Measurements from ENCODE around the gene ROR2.

The ROR2 gene

DNA sequence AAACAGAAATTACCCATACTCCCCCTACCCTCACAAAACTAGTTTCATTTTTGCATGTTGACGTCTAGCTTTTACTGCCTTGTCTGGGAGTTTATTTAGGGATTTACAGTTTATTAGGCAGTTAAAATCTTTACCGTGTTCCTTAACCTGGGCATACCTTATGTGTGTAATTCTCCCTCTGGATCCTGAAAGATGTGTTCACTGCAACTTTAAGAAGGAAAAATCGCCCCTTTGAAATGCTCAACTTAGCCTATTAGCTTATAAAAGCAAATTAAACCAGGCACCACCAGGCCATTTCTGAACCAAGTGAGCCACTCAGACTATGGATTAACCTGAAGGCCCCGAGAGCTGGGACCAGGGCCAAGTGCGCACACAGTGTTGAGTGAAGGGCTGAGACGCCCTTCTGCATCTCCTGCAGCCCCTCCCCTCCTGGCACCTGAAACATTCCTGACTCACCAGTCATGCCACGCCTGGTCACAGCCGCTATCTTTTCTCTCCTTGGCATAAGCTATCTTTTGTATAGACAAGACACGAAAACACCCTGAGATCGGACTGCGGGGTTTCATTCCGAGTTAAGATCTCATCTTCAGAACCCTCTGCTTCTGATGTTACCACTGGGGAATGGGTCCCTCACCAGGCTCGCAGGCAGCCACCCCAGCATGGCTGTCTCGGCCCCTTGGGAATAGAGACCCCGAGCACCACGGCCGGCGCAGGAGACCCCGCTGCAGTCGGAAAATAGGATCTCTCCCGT is 111.9 kb downstream of the ROR2 start:
- no peak for DNase-seq

DNA sequence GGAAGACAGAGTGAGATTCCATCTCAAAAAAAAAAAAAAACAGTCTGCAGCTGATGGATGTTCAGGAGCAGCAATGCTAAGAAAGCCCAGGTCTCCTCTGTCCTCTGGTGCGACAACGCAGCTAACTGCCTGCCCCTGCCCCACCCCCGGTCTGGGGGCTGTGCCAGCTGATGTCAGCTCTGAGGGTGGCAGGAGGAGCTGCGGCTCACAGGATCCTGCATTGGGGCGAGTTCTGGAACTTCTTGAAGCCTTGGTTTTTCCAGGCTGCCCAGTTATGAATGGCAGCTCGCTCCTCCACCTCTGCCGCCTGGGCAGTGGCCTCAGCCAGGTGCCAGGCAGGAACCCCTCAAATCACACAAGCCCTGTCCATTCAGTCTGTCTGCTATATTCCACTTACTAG is 113.5 kb downstream of the ROR2 start:
- no peak for DNase-seq

- DNase-seq: no peak
These were observed 114.4 kb downstream of the ROR2 start for GRCh38 chr9:91835632-91836031.

GRCh38 chr9:91835216-91835615 is 114.8 kb downstream of the ROR2 start:
- DNase-seq: no peak

- DNase-seq: no peak
These were observed 115.3 kb downstream of the ROR2 start for GRCh38 chr9:91834740-91835139.

- DNase-seq: no peak
These were observed 116.2 kb downstream of the ROR2 start for GRCh38 chr9:91833878-91834255.

DNA sequence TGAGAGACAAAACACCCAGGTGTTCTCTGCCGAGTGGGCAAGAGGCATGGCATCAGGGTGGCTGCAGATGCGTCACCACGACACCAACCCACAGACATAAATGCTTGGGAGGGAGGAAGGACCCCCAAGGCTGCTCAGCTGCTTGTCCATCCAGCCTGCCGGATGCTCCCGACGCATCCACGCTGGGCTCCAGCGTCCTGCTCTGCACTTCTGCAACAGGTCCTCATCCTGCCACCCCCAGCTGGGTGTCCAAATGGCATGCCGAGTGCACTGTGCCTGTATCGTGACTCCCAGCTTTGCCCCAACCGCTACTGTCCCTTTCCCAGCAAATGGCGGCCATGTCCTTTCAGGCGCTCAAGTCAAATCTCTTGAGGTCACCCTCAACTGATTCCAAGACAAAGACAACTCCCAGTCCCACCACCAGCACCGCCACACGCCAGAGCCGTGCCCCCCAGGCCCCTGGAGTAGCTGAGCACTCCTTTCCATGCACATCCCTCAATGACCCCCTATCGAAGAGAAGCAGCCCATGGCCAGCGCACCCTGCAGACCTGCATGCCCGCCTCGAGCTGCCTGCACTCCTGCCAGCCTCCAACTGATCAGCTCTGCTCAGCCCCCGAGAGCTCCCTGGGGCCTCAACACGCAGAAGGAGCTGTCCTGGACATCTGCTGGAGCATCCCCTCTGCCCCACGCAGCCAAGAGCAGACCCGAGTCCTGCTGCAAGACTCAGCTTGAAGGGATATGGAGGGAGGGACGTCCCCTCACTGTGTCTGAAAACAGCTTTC is 116.7 kb downstream of the ROR2 start:
- DNase-seq: no peak

DNA sequence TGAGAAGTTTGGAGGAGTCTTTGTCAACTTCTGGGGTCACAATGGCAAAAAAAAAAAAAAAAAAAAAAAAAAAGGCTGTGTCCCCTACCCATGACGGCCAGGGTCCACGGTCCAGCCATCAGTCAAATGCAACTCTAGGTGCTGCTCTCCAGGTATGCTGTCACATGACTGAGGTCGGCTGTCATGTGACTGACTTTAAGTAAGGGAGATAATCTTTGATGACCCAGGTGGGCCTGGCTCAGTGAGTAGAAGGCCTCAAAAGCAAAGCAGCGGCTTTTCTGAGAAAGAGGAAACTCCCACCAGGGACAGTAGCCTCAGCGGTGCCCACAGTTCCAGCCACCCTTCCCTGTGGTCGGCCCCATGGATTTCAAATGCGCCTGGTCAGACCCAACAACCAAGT is 117.7 kb downstream of the ROR2 start:
- DNase-seq: no peak

GRCh38 chr9:91825866-91826265 is 124.2 kb downstream of the ROR2 start:
- DNase-seq: no peak

DNA sequence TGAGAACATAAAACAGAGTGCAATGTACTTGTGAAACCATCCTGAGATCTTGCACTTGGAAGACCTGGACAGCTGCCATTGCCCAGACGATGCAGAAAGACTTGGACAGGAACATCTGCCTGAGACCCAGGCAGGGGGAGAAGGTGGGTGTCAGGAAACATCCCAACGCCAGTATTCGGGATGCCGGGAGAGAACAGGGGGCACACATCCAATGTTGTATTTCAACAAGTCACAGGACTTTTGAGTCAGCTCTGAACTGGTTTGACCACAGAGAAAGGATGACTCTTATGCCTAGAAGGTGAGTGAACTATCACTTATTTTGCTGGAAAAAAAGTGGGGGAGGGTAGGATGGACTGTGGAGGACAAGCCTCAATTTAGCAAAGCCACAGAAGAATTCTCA is 124.6 kb downstream of the ROR2 start:
- DNase-seq: no peak

GRCh38 chr9:91824601-91825305 is 125.3 kb downstream of the ROR2 start:
- no peak for DNase-seq

DNA sequence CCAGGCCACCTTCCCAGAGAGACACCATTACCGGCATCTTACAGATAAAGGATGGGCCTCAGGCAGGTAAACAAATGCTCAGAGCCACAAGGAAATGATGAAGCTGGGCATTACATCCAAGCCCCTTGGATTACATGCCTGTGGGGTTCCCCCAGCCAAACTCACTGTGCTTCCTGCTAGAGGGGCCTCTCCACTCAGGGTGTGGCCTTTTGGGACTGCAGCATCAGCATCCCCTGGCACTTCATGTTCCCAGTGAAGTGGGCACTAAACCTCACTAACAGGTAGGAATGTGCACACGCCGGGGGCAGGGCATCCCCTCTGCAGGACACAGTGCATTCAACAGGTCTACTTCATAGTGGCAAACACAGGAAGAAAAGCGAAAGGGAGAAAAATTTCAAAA is 125.9 kb downstream of the ROR2 start:
- DNase-seq: no peak

- DNase-seq: no peak
These were observed 128.8 kb downstream of the ROR2 start for GRCh38 chr9:91820949-91821880.

GRCh38 chr9:91820126-91820750 is 129.8 kb downstream of the ROR2 start:
- no peak for DNase-seq

- DNase-seq: no peak
These were observed 131.2 kb downstream of the ROR2 start for GRCh38 chr9:91818647-91819403.

- DNase-seq: no peak
These were observed 131.8 kb downstream of the ROR2 start for GRCh38 chr9:91818225-91818585.

DNA sequence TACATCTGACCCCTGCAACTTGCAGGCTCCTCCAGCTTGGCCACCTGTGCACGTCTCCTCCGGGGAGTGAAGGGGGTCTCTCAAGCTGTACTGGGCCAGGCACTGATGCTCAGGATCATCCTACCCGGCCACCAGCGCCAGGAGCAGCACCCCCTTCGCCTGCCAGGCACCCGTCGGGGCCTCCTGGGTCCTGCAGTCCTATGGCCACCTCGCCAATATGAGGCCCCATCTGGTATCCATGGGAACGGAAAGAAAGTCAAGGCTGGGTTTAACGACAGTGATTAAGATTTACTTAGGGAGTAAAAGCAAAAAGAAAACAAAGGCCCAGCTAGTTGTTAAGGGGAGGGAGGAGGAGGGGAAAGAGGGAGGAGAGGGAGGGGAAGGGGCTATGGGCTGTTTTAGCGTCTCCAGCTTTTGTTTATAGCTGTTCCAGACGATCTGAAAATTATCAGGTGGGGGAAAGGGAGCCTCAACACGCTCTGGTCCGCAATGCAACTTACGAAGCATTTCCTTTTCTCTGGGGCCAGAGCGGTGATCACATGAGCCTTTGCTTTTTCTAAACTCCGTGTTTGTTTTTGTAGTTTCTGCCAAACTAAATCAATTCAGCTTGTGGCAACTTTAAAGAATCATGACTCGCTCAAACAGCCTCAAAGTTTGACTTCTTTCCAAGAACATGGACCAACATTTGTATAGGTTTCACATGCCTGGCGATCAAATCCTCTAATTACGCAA is 132.4 kb downstream of the ROR2 start:
- DNase-seq: no peak

DNA sequence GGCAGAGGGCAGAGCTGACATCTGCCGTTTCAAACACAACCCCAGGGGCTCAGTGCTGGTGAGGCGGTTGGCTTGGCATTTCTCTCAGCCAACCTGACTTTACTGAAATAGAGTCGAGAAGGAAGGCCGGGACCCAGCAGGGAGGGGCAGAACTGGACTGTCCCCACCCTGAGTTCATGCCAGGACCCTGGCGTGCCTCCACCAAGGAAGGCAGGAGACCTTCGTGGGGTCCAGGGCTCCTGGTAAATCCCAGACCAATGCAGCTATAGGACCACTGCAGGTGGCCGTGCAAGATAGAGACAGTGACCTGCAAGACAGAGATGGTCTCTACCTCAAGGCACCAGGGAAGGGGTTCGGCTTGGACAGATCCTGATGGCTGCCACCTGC is 132.9 kb downstream of the ROR2 start:
- DNase-seq: no peak

GRCh38 chr9:91816356-91816755 is 133.7 kb downstream of the ROR2 start:
- no peak for DNase-seq

DNA sequence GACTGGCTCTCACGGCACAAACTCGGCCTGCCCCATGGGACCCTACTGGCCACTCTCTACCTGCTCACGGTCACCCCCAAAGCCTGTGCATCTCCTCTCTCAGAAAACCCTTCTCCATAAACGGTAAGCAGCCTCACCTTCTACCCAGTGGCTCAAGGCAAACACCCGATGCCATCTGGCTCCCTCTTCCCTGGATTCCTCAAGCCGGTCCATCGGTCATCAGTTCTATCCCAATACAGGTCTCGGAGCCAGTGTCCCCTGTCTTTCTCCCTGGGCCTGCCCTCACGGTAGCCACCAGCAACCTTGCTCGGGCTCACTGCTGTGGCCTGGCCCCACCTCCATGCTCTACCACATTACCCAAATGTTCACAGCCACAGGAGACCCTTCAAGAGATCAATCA is 134.1 kb downstream of the ROR2 start:
- DNase-seq: no peak

GRCh38 chr9:91814753-91815152 is 135.3 kb downstream of the ROR2 start:
- no peak for DNase-seq
